ENCODE data around the gene USH1G. TPM values are rescaled to one million over a fixed set of nuclear protein-coding genes. Genes with fewer than 3 reads are reported as not detected.
A peak's percentile ranks its signal among the peaks of the same experiment; 100 is the strongest.
"Not testable (repeated sequence)": the region's sequence is repeated elsewhere in the genome, so short reads cannot be mapped to it uniquely, and the experiment has no call there.

USH1G gene
- total RNA-seq, 3 donors from 2014 or later: not detected

- DNase-seq: peak; percentile 99
- Mint-ChIP-seq H3K27me3 (ENCODE audit: low read depth) (no peaks in the 10 kb centered on the region), H3K4me1 (ENCODE audit: low read depth) (peaks cover 19% of the 10 kb centered on the region), H3K36me3 (ENCODE audit: insufficient read depth) (no peaks in the 10 kb centered on the region), H3K4me3 (peak overlapping the region; percentile 88), H3K9me3 (no peaks in the 10 kb centered on the region)
- ATAC-seq: peak; percentile 97 to 98
Measured at GRCh38 chr17:74873037-74873873, 49.8 kb downstream of the USH1G start.

GRCh38 chr17:74872313-74873036 is 50.6 kb downstream of the USH1G start, which contains the start of gene FDXR:
Gene FDXR, minus strand, starts transcription at chr17:74872994. Its CDS starts 50 bp downstream, at chr17:74872944.
- H3K36me3 Mint-ChIP-seq (ENCODE audit: insufficient read depth): no peaks in the 10 kb centered on the region
- peak within 1 kb of the TSS; percentile 88 for H3K4me3 Mint-ChIP-seq
- no peaks in the 10 kb centered on the region for H3K27me3 Mint-ChIP-seq (ENCODE audit: low read depth)
- H3K4me1 Mint-ChIP-seq (ENCODE audit: low read depth): peaks cover 19% of the 10 kb centered on the region
- DNase-seq (no peak), ATAC-seq (peak; percentile 7 to 12)
- H3K9me3 Mint-ChIP-seq: no peaks in the 10 kb centered on the region

- Mint-ChIP-seq H3K9me3 (no peaks in the 10 kb centered on the region), H3K4me1 (ENCODE audit: low read depth) (peaks cover 19% of the 10 kb centered on the region), H3K4me3 (peak overlapping the region; percentile 58), H3K27me3 (ENCODE audit: low read depth) (no peaks in the 10 kb centered on the region), H3K36me3 (ENCODE audit: insufficient read depth) (no peaks in the 10 kb centered on the region)
- no peak for ATAC-seq
- no peak for DNase-seq
Measured at GRCh38 chr17:74871356-74872076, 51.5 kb downstream of the USH1G start.

- H3K4me1 Mint-ChIP-seq (ENCODE audit: low read depth): peaks cover 19% of the 10 kb centered on the region
- H3K4me3 Mint-ChIP-seq: no peak overlapping the region
- no peak for DNase-seq
- ATAC-seq: no peak
- H3K36me3 Mint-ChIP-seq (ENCODE audit: insufficient read depth): no peaks in the 10 kb centered on the region
- H3K27me3 Mint-ChIP-seq (ENCODE audit: low read depth): no peaks in the 10 kb centered on the region
- no peaks in the 10 kb centered on the region for H3K9me3 Mint-ChIP-seq
Measured at GRCh38 chr17:74870512-74870911, 52.5 kb downstream of the USH1G start.

GRCh38 chr17:74870028-74870427 is 53.0 kb downstream of the USH1G start:
- not testable (repeated sequence) for ATAC-seq; H3K9me3 Mint-ChIP-seq; DNase-seq; H3K4me3 Mint-ChIP-seq; H3K27me3 Mint-ChIP-seq (ENCODE audit: low read depth); H3K36me3 Mint-ChIP-seq (ENCODE audit: insufficient read depth)
- peaks cover 19% of the 10 kb centered on the region for H3K4me1 Mint-ChIP-seq (ENCODE audit: low read depth)

- H3K4me3 Mint-ChIP-seq: no peak overlapping the region
- ATAC-seq (no peak), DNase-seq (no peak)
- no peaks in the 10 kb centered on the region for H3K9me3 Mint-ChIP-seq
- no peaks in the 10 kb centered on the region for H3K36me3 Mint-ChIP-seq (ENCODE audit: insufficient read depth)
- no peaks in the 10 kb centered on the region for H3K27me3 Mint-ChIP-seq (ENCODE audit: low read depth)
- H3K4me1 Mint-ChIP-seq (ENCODE audit: low read depth): peaks cover 19% of the 10 kb centered on the region
Measured at GRCh38 chr17:74868908-74869255, 54.2 kb downstream of the USH1G start.

- no peaks in the 10 kb centered on the region for H3K27me3 Mint-ChIP-seq (ENCODE audit: low read depth)
- H3K36me3 Mint-ChIP-seq (ENCODE audit: insufficient read depth): no peaks in the 10 kb centered on the region
- DNase-seq (no peak), ATAC-seq (no peak)
- H3K9me3 Mint-ChIP-seq: no peaks in the 10 kb centered on the region
- no peak overlapping the region for H3K4me3 Mint-ChIP-seq
- H3K4me1 Mint-ChIP-seq (ENCODE audit: low read depth): peaks cover 15% of the 10 kb centered on the region
Measured at GRCh38 chr17:74868251-74868907, 54.7 kb downstream of the USH1G start.

GRCh38 chr17:74866198-74866835 is 56.7 kb downstream of the USH1G start:
- DNase-seq (no peak), ATAC-seq (no peak)
- Mint-ChIP-seq H3K36me3 (ENCODE audit: insufficient read depth) (no peaks in the 10 kb centered on the region), H3K4me1 (ENCODE audit: low read depth) (peaks cover 9% of the 10 kb centered on the region), H3K4me3 (no peak overlapping the region), H3K9me3 (no peaks in the 10 kb centered on the region), H3K27me3 (ENCODE audit: low read depth) (peaks cover 7% of the 10 kb centered on the region)

Other genes starting within 250 kb of the USH1G start
- not detected for gene CD300LF, start 210.3 kb downstream of the USH1G start, total RNA-seq
- gene RAB37, start 186.0 kb downstream of the USH1G start, total RNA-seq: under 1 TPM; 0.29 to 0.98 (median 0.33) TPM
- 100 to 1,000 TPM; 124 to 138 (median 137) TPM for gene NHERF1, start 174.6 kb downstream of the USH1G start, total RNA-seq
- 10 to 100 TPM; 63.1 to 68.7 (median 65.9) TPM for gene NAT9, start 146.9 kb downstream of the USH1G start, total RNA-seq
- gene GRIN2C, start 63.4 kb downstream of the USH1G start, total RNA-seq: under 1 TPM in 1 of 3 donors, not detected in 2; 0.08 TPM
- 10 to 100 TPM in 1 of 3 donors, 1 to 10 TPM in 2; 6.1 to 12.0 (median 7.0) TPM for gene FDXR, start 50.3 kb downstream of the USH1G start, total RNA-seq
- not detected for gene FADS6, start 29.6 kb downstream of the USH1G start, total RNA-seq
- gene OTOP2, start 1.0 kb upstream of the USH1G start, total RNA-seq: not detected
- gene OTOP3, start 12.6 kb upstream of the USH1G start, total RNA-seq: not detected
- 1 to 10 TPM; 1.3 to 2.1 (median 2.0) TPM for gene HID1, start 49.5 kb upstream of the USH1G start, total RNA-seq
- 1 to 10 TPM in 2 of 3 donors, under 1 TPM in 1; 0.84 to 1.3 (median 1.0) TPM for gene CDR2L, start 64.4 kb upstream of the USH1G start, total RNA-seq
- gene MRPL58, start 89.4 kb upstream of the USH1G start, total RNA-seq: 10 to 100 TPM; 70.8 to 82.5 (median 81.1) TPM
- gene ATP5PD, start 123.7 kb upstream of the USH1G start, total RNA-seq: 100 to 1,000 TPM; 128 to 158 (median 147) TPM
- gene KCTD2, start 124.0 kb upstream of the USH1G start, total RNA-seq: 10 to 100 TPM; 18.5 to 23.9 (median 22.2) TPM
- gene SLC16A5, start 164.7 kb upstream of the USH1G start, total RNA-seq: 1 to 10 TPM in 1 of 3 donors, under 1 TPM in 2; 0.53 to 1.2 (median 0.55) TPM
- gene ARMC7, start 186.7 kb upstream of the USH1G start, total RNA-seq: 10 to 100 TPM; 13.2 to 14.4 (median 13.7) TPM
- 100 to 1,000 TPM in 1 of 3 donors, 10 to 100 TPM in 2; 91.0 to 103 (median 91.4) TPM for gene NT5C, start 208.5 kb upstream of the USH1G start, total RNA-seq
- gene JPT1, start 231.3 kb upstream of the USH1G start, total RNA-seq: 100 to 1,000 TPM; 161 to 182 (median 167) TPM